ENCODE data around the gene EP400.

EP400 gene

DNA sequence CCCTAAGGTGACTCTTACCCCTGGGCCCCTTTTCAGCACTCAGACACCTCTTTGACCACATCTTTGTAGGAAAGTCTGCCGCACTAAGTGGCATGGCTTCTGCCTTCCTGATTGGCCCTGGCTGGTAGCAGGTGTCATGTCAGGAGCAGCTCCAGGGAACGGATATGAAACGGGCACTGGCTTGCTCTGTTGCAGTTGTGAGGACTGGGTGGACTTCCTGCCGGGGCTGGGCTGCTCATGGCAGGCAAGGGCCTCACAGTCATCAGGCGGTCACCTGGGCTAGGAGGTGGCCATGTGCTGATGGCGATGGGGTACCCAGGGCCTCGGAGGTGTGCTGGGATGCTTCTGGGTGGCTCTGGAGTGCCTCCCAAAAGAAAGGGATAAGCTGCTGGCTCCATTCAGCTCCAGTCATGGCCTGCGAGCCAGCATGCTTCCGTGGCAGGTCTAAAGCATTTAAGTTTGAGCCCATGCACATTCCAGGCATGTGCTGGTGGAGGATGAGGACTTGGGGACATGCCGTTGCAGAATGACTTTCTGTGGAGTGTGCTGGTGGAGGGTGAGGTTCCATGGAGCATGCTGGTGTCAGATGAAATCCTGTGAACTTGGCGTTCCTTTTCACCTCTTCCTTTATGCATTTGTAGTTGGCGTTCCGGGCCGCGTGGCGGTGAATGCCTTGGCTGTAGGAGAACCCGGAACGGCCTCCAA, 77.2 kb downstream of the EP400 start:
- H3K27ac ChIP-seq = no peak overlapping the region
- TF ChIP-seq, protein P1, sequence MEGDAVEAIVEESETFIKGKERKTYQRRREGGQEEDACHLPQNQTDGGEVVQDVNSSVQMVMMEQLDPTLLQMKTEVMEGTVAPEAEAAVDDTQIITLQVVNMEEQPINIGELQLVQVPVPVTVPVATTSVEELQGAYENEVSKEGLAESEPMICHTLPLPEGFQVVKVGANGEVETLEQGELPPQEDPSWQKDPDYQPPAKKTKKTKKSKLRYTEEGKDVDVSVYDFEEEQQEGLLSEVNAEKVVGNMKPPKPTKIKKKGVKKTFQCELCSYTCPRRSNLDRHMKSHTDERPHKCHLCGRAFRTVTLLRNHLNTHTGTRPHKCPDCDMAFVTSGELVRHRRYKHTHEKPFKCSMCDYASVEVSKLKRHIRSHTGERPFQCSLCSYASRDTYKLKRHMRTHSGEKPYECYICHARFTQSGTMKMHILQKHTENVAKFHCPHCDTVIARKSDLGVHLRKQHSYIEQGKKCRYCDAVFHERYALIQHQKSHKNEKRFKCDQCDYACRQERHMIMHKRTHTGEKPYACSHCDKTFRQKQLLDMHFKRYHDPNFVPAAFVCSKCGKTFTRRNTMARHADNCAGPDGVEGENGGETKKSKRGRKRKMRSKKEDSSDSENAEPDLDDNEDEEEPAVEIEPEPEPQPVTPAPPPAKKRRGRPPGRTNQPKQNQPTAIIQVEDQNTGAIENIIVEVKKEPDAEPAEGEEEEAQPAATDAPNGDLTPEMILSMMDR (IDR thresholded peaks at IDR 0.05) = no peak

DNA sequence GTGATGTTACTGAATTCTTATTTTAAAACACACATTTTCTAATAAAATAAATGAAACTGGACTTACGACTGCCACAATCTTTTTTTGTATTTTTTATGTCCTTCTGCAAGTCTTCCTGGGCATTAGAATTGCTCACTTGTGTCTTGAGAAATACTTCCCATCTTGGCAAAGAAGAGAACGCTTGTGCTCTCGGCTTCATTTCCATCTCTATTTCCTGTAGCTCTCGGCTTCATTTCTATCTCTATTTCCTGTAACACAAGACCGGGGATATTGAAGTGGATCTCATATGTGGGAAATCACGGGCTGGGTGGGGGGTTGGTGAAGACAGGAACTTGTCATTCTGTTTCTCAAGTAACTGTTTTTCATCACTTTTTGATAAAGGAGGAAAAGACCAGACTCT, 77.9 kb downstream of the EP400 start:
- H3K27ac ChIP-seq = no peak overlapping the region
- no peak for TF ChIP-seq ZFX (IDR thresholded peaks at IDR 0.05; ENCODE audit: borderline replicate concordance)
- TF ChIP-seq, protein P1 (IDR thresholded peaks at IDR 0.05) = no peak

DNA sequence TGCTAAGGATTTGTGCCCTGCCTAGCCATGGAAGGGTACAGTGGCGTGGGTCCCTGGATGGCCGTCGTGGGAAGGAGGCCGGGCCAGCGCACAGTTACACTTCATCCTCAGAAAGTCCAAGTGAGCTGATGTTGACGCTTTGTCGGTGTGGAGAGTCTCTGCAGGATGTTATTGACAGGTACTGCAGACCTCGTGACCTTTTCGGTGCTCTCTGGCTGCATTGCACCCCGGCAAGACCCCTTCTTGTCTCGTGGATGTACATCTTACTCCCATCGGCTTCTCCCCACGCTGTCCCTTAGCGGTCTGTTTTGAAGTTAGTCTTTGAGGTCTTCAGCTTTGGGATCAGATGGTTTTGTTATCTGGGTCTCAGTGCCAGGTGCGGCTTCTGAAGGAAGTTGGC, 78.4 kb downstream of the EP400 start:
- no peak overlapping the region for H3K27ac ChIP-seq
- TF ChIP-seq, protein P1 (IDR thresholded peaks at IDR 0.05) = no peak
- TF ChIP-seq ZFX (IDR thresholded peaks at IDR 0.05; ENCODE audit: borderline replicate concordance) = no peak

DNA sequence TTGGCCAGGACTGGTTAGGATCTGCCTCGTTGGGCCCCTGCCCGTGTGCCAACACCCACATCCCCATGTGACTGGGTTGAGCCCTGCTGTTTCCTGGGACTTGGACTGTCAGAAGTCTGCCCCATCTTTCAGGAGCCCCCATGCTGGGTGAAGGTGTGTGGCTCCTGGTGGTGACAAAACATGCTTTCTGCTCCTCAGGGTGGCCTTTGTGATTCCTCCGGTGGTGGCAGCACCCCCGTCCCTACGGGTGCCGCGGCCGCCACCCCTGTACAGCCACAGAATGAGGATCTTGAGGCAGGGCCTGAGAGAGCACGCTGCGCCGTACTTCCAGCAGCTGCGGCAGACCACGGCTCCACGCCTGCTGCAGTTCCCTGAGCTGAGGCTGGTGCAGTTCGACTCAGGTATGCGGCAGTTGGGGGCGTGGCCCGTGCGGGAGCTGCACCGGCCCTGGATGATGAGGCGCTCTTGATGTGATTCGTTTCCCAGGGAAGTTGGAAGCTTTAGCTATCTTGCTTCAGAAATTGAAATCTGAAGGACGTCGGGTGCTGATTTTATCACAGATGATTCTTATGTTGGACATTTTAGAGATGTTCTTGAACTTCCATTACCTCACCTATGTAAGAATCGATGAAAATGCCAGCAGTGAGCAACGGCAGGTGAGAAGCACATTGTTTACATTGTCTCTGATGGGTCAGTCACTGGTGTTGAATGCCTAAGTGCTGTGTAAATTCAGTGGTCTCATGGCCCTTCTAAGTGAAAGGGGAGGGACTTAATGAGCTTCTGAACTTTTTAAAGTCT, 80.0 kb downstream of the EP400 start:
- H3K27ac ChIP-seq = no peak overlapping the region
- TF ChIP-seq ZFX (IDR thresholded peaks at IDR 0.05; ENCODE audit: borderline replicate concordance) = no peak
- TF ChIP-seq, protein P1 (IDR thresholded peaks at IDR 0.05) = no peak

DNA sequence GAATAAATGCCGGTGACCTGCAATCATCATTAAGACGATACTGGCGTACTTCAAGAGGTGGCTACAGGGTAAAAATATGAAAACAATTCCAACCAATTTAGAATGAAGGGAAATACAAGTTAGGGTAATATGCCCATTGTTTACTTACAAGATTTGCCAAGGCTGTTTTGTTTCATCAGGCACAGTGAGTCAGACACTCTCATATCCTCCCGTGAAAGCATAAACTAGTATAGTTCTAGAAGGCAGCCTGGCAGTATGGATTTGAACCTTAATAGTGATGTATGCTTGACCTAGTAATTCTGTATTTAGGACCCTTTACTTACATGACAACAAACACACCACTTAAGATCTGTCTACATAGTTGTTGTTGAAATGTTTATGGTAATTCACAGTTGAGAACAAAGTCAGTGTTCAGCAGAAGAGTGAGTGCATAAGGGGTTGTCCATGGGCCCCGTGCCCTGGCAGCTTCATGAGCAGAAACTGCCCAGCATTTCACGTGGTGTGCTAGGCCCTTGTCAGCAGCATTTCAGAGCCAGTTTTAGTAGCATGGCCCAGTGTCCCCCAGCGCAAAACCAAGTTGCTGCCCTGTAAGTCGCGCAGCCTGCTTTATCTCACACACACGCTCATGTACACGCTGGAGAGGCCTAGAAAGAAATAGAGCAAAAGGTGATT, 80.8 kb downstream of the EP400 start:
- no peak overlapping the region for H3K27ac ChIP-seq
- TF ChIP-seq, protein P1 (IDR thresholded peaks at IDR 0.05) = no peak
- TF ChIP-seq ZFX (IDR thresholded peaks at IDR 0.05; ENCODE audit: borderline replicate concordance) = no peak

DNA sequence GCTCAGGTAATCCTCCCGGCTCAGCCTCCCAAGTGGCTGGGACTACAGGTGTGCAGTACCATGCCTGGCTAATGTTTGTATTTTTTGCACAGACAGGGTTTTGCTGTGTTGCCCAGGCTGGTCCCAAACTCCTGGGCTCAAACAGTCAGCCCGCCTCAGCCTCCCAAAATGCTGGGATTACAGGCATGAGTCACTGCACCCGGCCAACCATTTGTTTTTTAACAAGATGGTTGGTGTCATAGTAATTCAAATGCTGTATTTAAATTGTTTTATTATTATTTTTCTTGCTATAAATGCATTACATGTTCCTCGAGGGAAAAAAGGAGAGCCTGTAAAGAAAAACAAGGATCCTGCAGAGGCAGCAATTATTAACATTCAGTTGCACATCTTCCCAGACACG, 83.9 kb downstream of the EP400 start:
- TF ChIP-seq, protein P1 (IDR thresholded peaks at IDR 0.05) = no peak
- no peak for TF ChIP-seq ZFX (IDR thresholded peaks at IDR 0.05; ENCODE audit: borderline replicate concordance)
- H3K27ac ChIP-seq = no peak overlapping the region
